ENCODE measurements around the gene DUSP2. TPM values are rescaled to one million over a fixed set of nuclear protein-coding genes. Genes with fewer than 3 reads are reported as not detected.

The DUSP2 gene
- total and polyA plus RNA-seq, 10 of the 15 experiments (the other 5 are each of a cell fraction or from before 2014, with no cell fraction given) = 9.7 to 212 (median 57.2) TPM

DNA sequence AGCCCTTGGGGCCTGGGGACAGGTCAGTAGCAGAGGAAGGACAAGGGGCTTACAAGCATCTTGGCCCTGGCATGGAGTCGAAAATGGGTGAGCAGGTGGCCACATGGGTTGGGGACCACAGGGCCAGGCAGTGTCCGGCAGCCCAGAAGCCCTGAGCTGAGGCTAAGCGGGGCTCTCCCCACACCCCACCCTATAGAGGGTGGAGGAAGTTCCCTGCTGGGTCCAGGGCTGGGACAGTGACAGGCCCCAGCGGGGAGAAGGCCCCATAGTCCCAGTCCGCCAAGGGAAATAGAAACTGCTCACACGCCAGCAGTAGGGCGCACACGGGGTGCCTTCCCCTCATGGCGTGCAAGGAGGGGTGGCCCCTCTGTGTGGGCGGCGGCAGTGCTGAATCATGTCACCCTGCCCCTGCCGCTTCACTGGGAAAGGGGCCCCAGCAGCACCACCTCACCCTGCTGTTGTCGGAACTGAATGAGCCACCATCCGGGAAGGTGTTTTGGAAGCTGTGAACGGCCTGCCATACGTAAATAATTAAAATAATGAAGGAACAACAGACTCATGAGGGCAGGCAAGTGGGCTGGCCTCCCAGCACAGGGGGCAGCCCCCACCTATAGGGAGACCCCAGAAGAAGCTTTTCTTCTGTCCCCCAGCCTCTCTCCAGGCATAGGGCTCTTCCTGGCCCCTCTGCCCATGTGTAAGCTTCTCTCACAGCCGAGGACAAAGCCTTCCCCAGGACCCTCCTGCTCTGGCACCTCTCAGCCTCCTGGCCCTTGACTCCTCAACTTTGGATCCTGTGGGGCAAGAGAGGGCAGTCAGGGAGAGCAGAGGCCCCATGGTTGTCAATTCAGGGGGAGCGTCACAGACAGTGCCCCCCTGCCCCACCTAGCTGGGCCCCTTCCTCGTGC is 12.7 kb upstream of the DUSP2 start (continued):
- TF ChIP-seq POU2F2 (IDR thresholded peaks at IDR 0.05; ENCODE audit: borderline replicate concordance, low read depth, low read length) (peak; percentile 87), SMARCA5 (IDR thresholded peaks at IDR 0.05) (0 out of 2 replicates have a peak, but pooled peaks have one; percentile 40), SMC3 (IDR thresholded peaks at IDR 0.05; ENCODE audit: borderline replicate concordance, low read length) (peak; percentile 34; the same call in 1 of the 2 replicates), POLR2AphosphoS5 (IDR thresholded peaks at IDR 0.05; ENCODE audit: low read length) (peak; percentile 82), CBFB (IDR thresholded peaks at IDR 0.05; ENCODE audit: low read depth) (peak; percentile 76), EP300 (IDR thresholded peaks at IDR 0.05; ENCODE audit: borderline replicate concordance in 1 of 2, control insufficient read depth in 1 of 2, low read depth in 2 of 2, low read length in 2 of 2) (peak; percentile 93 to 95), FOXK2 (IDR thresholded peaks at IDR 0.05) (peak; percentile 44), MEF2A (IDR thresholded peaks at IDR 0.05; ENCODE audit: insufficient read depth, low read depth, low read length) (peak; percentile 82), RAD21 (IDR thresholded peaks at IDR 0.05; ENCODE audit: insufficient read depth, low read depth, low read length) (peak; percentile 22; the same call in 1 of the 2 replicates), IKZF1 (conservative IDR thresholded peaks at IDR 0.05) (peak; percentile 99), RELA (IDR thresholded peaks at IDR 0.05; ENCODE audit: borderline replicate concordance, partially characterized antibody) (peak; percentile 84)
- TF ChIP-seq, protein P1, sequence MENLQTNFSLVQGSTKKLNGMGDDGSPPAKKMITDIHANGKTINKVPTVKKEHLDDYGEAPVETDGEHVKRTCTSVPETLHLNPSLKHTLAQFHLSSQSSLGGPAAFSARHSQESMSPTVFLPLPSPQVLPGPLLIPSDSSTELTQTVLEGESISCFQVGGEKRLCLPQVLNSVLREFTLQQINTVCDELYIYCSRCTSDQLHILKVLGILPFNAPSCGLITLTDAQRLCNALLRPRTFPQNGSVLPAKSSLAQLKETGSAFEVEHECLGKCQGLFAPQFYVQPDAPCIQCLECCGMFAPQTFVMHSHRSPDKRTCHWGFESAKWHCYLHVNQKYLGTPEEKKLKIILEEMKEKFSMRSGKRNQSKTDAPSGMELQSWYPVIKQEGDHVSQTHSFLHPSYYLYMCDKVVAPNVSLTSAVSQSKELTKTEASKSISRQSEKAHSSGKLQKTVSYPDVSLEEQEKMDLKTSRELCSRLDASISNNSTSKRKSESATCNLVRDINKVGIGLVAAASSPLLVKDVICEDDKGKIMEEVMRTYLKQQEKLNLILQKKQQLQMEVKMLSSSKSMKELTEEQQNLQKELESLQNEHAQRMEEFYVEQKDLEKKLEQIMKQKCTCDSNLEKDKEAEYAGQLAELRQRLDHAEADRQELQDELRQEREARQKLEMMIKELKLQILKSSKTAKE (IDR thresholded peaks at IDR 0.05; ENCODE audit: low read depth, poor library complexity, severe bottlenecking) = peak; percentile 65
- TF ChIP-seq, protein P2, sequence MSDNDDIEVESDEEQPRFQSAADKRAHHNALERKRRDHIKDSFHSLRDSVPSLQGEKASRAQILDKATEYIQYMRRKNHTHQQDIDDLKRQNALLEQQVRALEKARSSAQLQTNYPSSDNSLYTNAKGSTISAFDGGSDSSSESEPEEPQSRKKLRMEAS (IDR thresholded peaks at IDR 0.05; ENCODE audit: low read depth, low read length) = peak; percentile 47
- TF ChIP-seq, protein P3, sequence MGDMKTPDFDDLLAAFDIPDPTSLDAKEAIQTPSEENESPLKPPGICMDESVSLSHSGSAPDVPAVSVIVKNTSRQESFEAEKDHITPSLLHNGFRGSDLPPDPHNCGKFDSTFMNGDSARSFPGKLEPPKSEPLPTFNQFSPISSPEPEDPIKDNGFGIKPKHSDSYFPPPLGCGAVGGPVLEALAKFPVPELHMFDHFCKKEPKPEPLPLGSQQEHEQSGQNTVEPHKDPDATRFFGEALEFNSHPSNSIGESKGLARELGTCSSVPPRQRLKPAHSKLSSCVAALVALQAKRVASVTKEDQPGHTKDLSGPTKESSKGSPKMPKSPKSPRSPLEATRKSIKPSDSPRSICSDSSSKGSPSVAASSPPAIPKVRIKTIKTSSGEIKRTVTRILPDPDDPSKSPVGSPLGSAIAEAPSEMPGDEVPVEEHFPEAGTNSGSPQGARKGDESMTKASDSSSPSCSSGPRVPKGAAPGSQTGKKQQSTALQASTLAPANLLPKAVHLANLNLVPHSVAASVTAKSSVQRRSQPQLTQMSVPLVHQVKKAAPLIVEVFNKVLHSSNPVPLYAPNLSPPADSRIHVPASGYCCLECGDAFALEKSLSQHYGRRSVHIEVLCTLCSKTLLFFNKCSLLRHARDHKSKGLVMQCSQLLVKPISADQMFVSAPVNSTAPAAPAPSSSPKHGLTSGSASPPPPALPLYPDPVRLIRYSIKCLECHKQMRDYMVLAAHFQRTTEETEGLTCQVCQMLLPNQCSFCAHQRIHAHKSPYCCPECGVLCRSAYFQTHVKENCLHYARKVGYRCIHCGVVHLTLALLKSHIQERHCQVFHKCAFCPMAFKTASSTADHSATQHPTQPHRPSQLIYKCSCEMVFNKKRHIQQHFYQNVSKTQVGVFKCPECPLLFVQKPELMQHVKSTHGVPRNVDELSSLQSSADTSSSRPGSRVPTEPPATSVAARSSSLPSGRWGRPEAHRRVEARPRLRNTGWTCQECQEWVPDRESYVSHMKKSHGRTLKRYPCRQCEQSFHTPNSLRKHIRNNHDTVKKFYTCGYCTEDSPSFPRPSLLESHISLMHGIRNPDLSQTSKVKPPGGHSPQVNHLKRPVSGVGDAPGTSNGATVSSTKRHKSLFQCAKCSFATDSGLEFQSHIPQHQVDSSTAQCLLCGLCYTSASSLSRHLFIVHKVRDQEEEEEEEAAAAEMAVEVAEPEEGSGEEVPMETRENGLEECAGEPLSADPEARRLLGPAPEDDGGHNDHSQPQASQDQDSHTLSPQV (IDR thresholded peaks at IDR 0.05) = peak; percentile 71; the same call in 1 of the 2 replicates
- TF ChIP-seq, protein P4, sequence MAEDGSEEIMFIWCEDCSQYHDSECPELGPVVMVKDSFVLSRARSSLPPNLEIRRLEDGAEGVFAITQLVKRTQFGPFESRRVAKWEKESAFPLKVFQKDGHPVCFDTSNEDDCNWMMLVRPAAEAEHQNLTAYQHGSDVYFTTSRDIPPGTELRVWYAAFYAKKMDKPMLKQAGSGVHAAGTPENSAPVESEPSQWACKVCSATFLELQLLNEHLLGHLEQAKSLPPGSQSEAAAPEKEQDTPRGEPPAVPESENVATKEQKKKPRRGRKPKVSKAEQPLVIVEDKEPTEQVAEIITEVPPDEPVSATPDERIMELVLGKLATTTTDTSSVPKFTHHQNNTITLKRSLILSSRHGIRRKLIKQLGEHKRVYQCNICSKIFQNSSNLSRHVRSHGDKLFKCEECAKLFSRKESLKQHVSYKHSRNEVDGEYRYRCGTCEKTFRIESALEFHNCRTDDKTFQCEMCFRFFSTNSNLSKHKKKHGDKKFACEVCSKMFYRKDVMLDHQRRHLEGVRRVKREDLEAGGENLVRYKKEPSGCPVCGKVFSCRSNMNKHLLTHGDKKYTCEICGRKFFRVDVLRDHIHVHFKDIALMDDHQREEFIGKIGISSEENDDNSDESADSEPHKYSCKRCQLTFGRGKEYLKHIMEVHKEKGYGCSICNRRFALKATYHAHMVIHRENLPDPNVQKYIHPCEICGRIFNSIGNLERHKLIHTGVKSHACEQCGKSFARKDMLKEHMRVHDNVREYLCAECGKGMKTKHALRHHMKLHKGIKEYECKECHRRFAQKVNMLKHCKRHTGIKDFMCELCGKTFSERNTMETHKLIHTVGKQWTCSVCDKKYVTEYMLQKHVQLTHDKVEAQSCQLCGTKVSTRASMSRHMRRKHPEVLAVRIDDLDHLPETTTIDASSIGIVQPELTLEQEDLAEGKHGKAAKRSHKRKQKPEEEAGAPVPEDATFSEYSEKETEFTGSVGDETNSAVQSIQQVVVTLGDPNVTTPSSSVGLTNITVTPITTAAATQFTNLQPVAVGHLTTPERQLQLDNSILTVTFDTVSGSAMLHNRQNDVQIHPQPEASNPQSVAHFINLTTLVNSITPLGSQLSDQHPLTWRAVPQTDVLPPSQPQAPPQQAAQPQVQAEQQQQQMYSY (CRISPR knock-in tag; IDR thresholded peaks at IDR 0.05) = no peak

Measured in GM12878 (cell line).